ENCODE measurements around the gene PARP15. TPM values are rescaled to one million over a fixed set of nuclear protein-coding genes. Genes with fewer than 3 reads are reported as not detected.

PARP15 gene
- total and polyA plus RNA-seq, 4 experiments from 2014 or later, result 7.6 to 78.0 (median 43.2) TPM

GRCh38 chr3:122623031-122623829, 45.8 kb downstream of the PARP15 start:
- H3K4me1 Mint-ChIP-seq, result no peaks in the 10 kb centered on the region
- no peaks in the 10 kb centered on the region for H3K9me3 ChIP-seq (ENCODE audit: control insufficient read depth in 1 of 2, low read length in 2 of 2)
- no peaks in the 10 kb centered on the region for H3K27me3 Mint-ChIP-seq
- no peak overlapping the region for H3K4me3 ChIP-seq (ENCODE audit: low read length in 2 of 2)
- H3K36me3 Mint-ChIP-seq, result peaks cover 76 to 86% of the 10 kb centered on the region in 2 donors
- intact Hi-C loops (cut with micrococcal nuclease), result no loop called here
- H3K27ac ChIP-seq (ENCODE audit: low read depth, low read length), result no peak overlapping the region
- ChIA-PET POLR2A (ENCODE audit: partially characterized antibody) (no interaction called here), CTCF (ENCODE audit: partially characterized antibody) (no interaction called here)
- H3K36me3 ChIP-seq (ENCODE audit: insufficient read depth, low read length), result peaks cover 14% of the 10 kb centered on the region
- H3K27me3 ChIP-seq (ENCODE audit: insufficient read depth, low read length), result no peaks in the 10 kb centered on the region
- DNase-seq, result no peak
- no peak overlapping the region for H3K4me3 Mint-ChIP-seq
- H3K4me1 ChIP-seq (ENCODE audit: insufficient read depth, low read length), result no peaks in the 10 kb centered on the region
- no peaks in the 10 kb centered on the region for H3K9me3 Mint-ChIP-seq
- peak overlapping the region in 3 of 7 donors; percentile 13 to 38 (median 32) for H3K27ac Mint-ChIP-seq

GRCh38 chr3:122626515-122627180, 49.2 kb downstream of the PARP15 start:
- Histone ChIP-seq H3K4me1 (ENCODE audit: insufficient read depth, low read length) (no peaks in the 10 kb centered on the region), H3K9me3 (ENCODE audit: control insufficient read depth in 1 of 2, low read length in 2 of 2) (no peaks in the 10 kb centered on the region), H3K36me3 (ENCODE audit: insufficient read depth, low read length) (peaks cover 5% of the 10 kb centered on the region), H3K27ac (ENCODE audit: low read depth, low read length) (no peak overlapping the region), H3K4me3 (ENCODE audit: low read length in 2 of 2) (no peak overlapping the region), H3K27me3 (ENCODE audit: insufficient read depth, low read length) (no peaks in the 10 kb centered on the region)
- Mint-ChIP-seq H3K4me1 (no peaks in the 10 kb centered on the region), H3K36me3 (peaks cover 68 to 78% of the 10 kb centered on the region in 2 donors), H3K27ac (peak overlapping the region in 1 of 7 donors; percentile 30), H3K9me3 (no peaks in the 10 kb centered on the region), H3K27me3 (no peaks in the 10 kb centered on the region), H3K4me3 (no peak overlapping the region)
- intact Hi-C loops (cut with micrococcal nuclease), result no loop called here
- CTCF ChIA-PET (ENCODE audit: partially characterized antibody), result interaction anchor here (0.9 to 1.9 kb wide), 2 partner anchors 10 to 52 kb away, joined by 5 to 6 read pairs; no protein-coding TSS in a partner anchor
- POLR2A ChIA-PET (ENCODE audit: partially characterized antibody), result no interaction called here
- DNase-seq, result no peak

- Mint-ChIP-seq H3K27me3 (no peaks in the 10 kb centered on the region), H3K4me3 (no peak overlapping the region), H3K36me3 (peaks cover 62 to 77% of the 10 kb centered on the region in 2 donors), H3K4me1 (no peaks in the 10 kb centered on the region), H3K27ac (no peak overlapping the region), H3K9me3 (no peaks in the 10 kb centered on the region)
- no peak for DNase-seq
- Histone ChIP-seq H3K27ac (ENCODE audit: low read depth, low read length) (no peak overlapping the region), H3K36me3 (ENCODE audit: insufficient read depth, low read length) (peaks cover 5% of the 10 kb centered on the region), H3K9me3 (ENCODE audit: control insufficient read depth in 1 of 2, low read length in 2 of 2) (no peaks in the 10 kb centered on the region), H3K4me1 (ENCODE audit: insufficient read depth, low read length) (no peaks in the 10 kb centered on the region), H3K27me3 (ENCODE audit: insufficient read depth, low read length) (no peaks in the 10 kb centered on the region), H3K4me3 (ENCODE audit: low read length in 2 of 2) (no peak overlapping the region)
- intact Hi-C loops (cut with micrococcal nuclease), result no loop called here
- ChIA-PET CTCF (ENCODE audit: partially characterized antibody) (interaction anchor here (2.5 kb wide), 1 partner anchor 52 kb away, joined by 10 read pairs; no protein-coding TSS in a partner anchor), POLR2A (ENCODE audit: partially characterized antibody) (interaction anchor here (1.5 kb wide), 1 partner anchor 63 kb away, joined by 3 read pairs; the partner anchor contains the start of genes DTX3L and PARP9)
These were observed 49.9 kb downstream of the PARP15 start for GRCh38 chr3:122627301-122627700.

DNA sequence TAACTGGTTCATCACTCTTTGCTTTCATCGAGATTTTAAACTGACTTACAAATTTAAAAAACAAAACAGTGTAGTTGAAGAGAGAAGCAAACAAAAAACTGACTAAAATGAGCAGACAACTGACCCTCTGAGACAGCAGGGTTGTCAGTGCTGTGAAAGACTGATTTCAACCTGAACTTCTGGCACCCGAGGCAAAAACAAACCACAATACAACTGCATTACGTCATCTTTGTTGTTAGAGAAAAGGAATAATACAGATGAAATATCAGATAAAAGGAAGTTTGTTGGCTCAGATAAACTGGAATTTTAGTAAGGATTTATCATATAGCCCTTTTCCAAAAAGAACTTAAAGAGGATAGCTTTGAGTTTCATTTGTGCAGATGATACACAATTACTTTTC, 51.1 kb downstream of the PARP15 start:
- intact Hi-C loops (cut with micrococcal nuclease), result no loop called here
- no peaks in the 10 kb centered on the region for H3K9me3 Mint-ChIP-seq
- H3K27me3 Mint-ChIP-seq, result no peaks in the 10 kb centered on the region
- no peaks in the 10 kb centered on the region for H3K36me3 ChIP-seq (ENCODE audit: insufficient read depth, low read length)
- H3K4me3 ChIP-seq (ENCODE audit: low read length in 2 of 2), result no peak overlapping the region
- H3K4me3 Mint-ChIP-seq, result no peak overlapping the region
- no peaks in the 10 kb centered on the region for H3K27me3 ChIP-seq (ENCODE audit: insufficient read depth, low read length)
- peak overlapping the region in 3 of 7 donors; percentile 5 to 30 (median 5) for H3K27ac Mint-ChIP-seq
- no peaks in the 10 kb centered on the region for H3K4me1 Mint-ChIP-seq
- ChIA-PET POLR2A (ENCODE audit: partially characterized antibody) (interaction anchor here (0.8 to 1.5 kb wide), 2 partner anchors 64 to 220 kb away, joined by 3 read pairs; partner anchors contain the start of genes DTX3L and PARP9), CTCF (ENCODE audit: partially characterized antibody) (interaction anchor here (1.2 to 2.5 kb wide), 4 partner anchors 16 to 54 kb away, joined by 3 to 10 read pairs (median 4); no protein-coding TSS in a partner anchor)
- H3K4me1 ChIP-seq (ENCODE audit: insufficient read depth, low read length), result no peaks in the 10 kb centered on the region
- DNase-seq, result no peak
- no peaks in the 10 kb centered on the region for H3K9me3 ChIP-seq (ENCODE audit: control insufficient read depth in 1 of 2, low read length in 2 of 2)
- H3K36me3 Mint-ChIP-seq, result peaks cover 53 to 75% of the 10 kb centered on the region in 2 donors
- H3K27ac ChIP-seq (ENCODE audit: low read depth, low read length), result no peak overlapping the region

DNA sequence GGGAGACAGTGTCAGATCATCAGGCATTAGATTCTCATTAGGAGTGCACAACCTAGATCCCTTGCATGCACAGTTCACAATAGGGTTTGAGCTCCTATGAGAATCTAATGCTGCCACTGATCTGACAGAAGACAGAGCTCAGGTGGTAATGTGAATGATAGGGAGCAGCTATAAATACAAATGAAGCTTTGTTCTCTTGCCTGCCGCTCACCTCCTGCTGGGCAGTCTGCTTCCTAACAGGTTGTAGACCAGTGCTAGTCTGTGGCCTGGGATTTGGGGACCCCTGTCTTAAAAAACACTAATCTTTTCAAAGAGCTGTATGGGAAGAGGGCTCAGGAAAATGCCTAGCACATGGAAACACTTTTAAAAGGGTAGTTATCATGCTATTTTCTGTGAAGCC, 52.3 kb downstream of the PARP15 start:
- CTCF ChIA-PET (ENCODE audit: partially characterized antibody), result interaction anchor here (0.8 to 2.5 kb wide), 5 partner anchors 9 to 55 kb away, joined by 3 to 10 read pairs (median 4); no protein-coding TSS in a partner anchor
- POLR2A ChIA-PET (ENCODE audit: partially characterized antibody), result no interaction called here
- Mint-ChIP-seq H3K36me3 (peaks cover 58 to 79% of the 10 kb centered on the region in 2 donors), H3K27ac (no peak overlapping the region), H3K4me1 (no peaks in the 10 kb centered on the region), H3K27me3 (no peaks in the 10 kb centered on the region), H3K9me3 (no peaks in the 10 kb centered on the region), H3K4me3 (no peak overlapping the region)
- Histone ChIP-seq H3K4me3 (ENCODE audit: low read length in 2 of 2) (no peak overlapping the region), H3K9me3 (ENCODE audit: control insufficient read depth in 1 of 2, low read length in 2 of 2) (no peaks in the 10 kb centered on the region), H3K36me3 (ENCODE audit: insufficient read depth, low read length) (peaks cover 2% of the 10 kb centered on the region), H3K27me3 (ENCODE audit: insufficient read depth, low read length) (no peaks in the 10 kb centered on the region), H3K27ac (ENCODE audit: low read depth, low read length) (no peak overlapping the region), H3K4me1 (ENCODE audit: insufficient read depth, low read length) (no peaks in the 10 kb centered on the region)
- DNase-seq, result no peak
- intact Hi-C loops (cut with micrococcal nuclease), result no loop called here

DNA sequence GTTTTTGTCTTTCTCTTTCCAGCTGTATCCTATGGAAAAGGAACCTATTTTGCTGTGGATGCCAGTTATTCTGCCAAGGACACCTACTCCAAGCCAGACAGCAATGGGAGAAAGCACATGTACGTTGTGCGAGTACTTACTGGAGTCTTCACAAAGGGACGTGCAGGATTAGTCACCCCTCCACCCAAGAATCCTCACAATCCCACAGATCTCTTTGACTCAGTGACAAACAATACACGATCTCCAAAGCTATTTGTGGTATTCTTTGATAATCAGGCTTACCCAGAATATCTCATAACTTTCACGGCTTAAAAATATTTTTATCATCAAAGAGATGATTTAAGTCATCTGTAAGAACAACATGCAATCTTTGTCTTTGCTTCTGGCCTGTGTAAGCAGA, 58.3 kb downstream of the PARP15 start:
- POLR2A ChIA-PET (ENCODE audit: partially characterized antibody), result interaction anchor here (1.4 kb wide), 1 partner anchor 11 kb away, joined by 4 read pairs; no protein-coding TSS in a partner anchor
- Histone ChIP-seq H3K9me3 (ENCODE audit: control insufficient read depth in 1 of 2, low read length in 2 of 2) (no peaks in the 10 kb centered on the region), H3K4me3 (ENCODE audit: low read length in 2 of 2) (no peak overlapping the region), H3K36me3 (ENCODE audit: insufficient read depth, low read length) (peaks cover 16% of the 10 kb centered on the region), H3K4me1 (ENCODE audit: insufficient read depth, low read length) (no peaks in the 10 kb centered on the region), H3K27me3 (ENCODE audit: insufficient read depth, low read length) (no peaks in the 10 kb centered on the region), H3K27ac (ENCODE audit: low read depth, low read length) (no peak overlapping the region)
- no peak for DNase-seq
- H3K27ac Mint-ChIP-seq, result no peak overlapping the region
- H3K36me3 Mint-ChIP-seq, result peaks cover 52 to 69% of the 10 kb centered on the region in 2 donors
- intact Hi-C loops (cut with micrococcal nuclease), result no loop called here
- CTCF ChIA-PET (ENCODE audit: partially characterized antibody), result no interaction called here
- H3K27me3 Mint-ChIP-seq, result no peaks in the 10 kb centered on the region
- no peaks in the 10 kb centered on the region for H3K9me3 Mint-ChIP-seq
- H3K4me3 Mint-ChIP-seq, result no peak overlapping the region
- no peaks in the 10 kb centered on the region for H3K4me1 Mint-ChIP-seq

- no peak for DNase-seq
- no peaks in the 10 kb centered on the region for H3K27me3 Mint-ChIP-seq
- peaks cover 50 to 61% of the 10 kb centered on the region in 2 donors for H3K36me3 Mint-ChIP-seq
- ChIA-PET CTCF (ENCODE audit: partially characterized antibody) (no interaction called here), POLR2A (ENCODE audit: partially characterized antibody) (no interaction called here)
- H3K27me3 ChIP-seq (ENCODE audit: insufficient read depth, low read length), result no peaks in the 10 kb centered on the region
- intact Hi-C loops (cut with micrococcal nuclease), result no loop called here
- no peak overlapping the region for H3K27ac ChIP-seq (ENCODE audit: low read depth, low read length)
- no peaks in the 10 kb centered on the region for H3K9me3 Mint-ChIP-seq
- H3K36me3 ChIP-seq (ENCODE audit: insufficient read depth, low read length), result peaks cover 16% of the 10 kb centered on the region
- no peak overlapping the region for H3K4me3 Mint-ChIP-seq
- no peak overlapping the region for H3K4me3 ChIP-seq (ENCODE audit: low read length in 2 of 2)
- no peaks in the 10 kb centered on the region for H3K4me1 ChIP-seq (ENCODE audit: insufficient read depth, low read length)
- H3K27ac Mint-ChIP-seq, result peak overlapping the region in 1 of 7 donors; percentile 18
- peaks cover 0 to 2% (median 0%) of the 10 kb centered on the region in 4 donors for H3K4me1 Mint-ChIP-seq
- no peaks in the 10 kb centered on the region for H3K9me3 ChIP-seq (ENCODE audit: control insufficient read depth in 1 of 2, low read length in 2 of 2)
These were observed 59.2 kb downstream of the PARP15 start for GRCh38 chr3:122636697-122637096.
